Left lung (tissue), 10 donors: Measurements from ENCODE around the gene BCO2. TPM values are rescaled to one million over a fixed set of nuclear protein-coding genes. Genes with fewer than 3 reads are reported as not detected.

Experiments
- ATAC-seq: fragments of 200-7000 bp; cut with Tn5 transposase; one replicate; pipeline ENCODE4 v1.9.1; 2020; ENCODE audit warnings: moderate library complexity
- DNase-seq, 4 donors: peaks; one replicate each; pipeline ENCODE4 v3.0.0-alpha.2; 2013 to 2020
- H3K27ac ChIP-seq, 2 donors: fragments of 200-600 bp; sonication (generic) in 1 of 2; one replicate each; pipeline versions ENCODE4 v1.5.0 to v1.8.0; 2020 to 2021
- H3K27me3 ChIP-seq, 2 donors: fragments of 200-600 bp; sonication (generic) in 1 of 2; one replicate each; pipeline versions ENCODE4 v1.5.0 to v1.8.0; 2020 to 2021
- H3K36me3 ChIP-seq, 2 donors: fragments of 200-600 bp; sonication (generic) in 1 of 2; one replicate each; pipeline versions ENCODE4 v1.5.0 to v1.8.0; 2020 to 2021
- H3K4me1 ChIP-seq, 2 donors: fragments of 200-600 bp; one replicate each; pipeline ENCODE4 v1.8.0; 2021
- H3K4me3 ChIP-seq, 2 donors: fragments of 200-600 bp; sonication (generic) in 1 of 2; one replicate each; pipeline versions ENCODE4 v1.5.0 to v1.8.0; 2020 to 2021; ENCODE audit warnings: mild to moderate bottlenecking in 1 of 2
- H3K9me3 ChIP-seq, 2 donors: fragments of 200-600 bp; sonication (generic) in 1 of 2; one replicate each; pipeline versions ENCODE4 v1.5.0 to v1.8.0; 2020 to 2021
- intact Hi-C, 2 donors: fragments of 100-400 bp; cut with DNase I; formaldehyde crosslinking; loops; one replicate each; pipeline versions ENCODE4 v1.11.2 to v1.14.2; 2022
- polyA plus RNA-seq, 6 donors: library from polyadenylated mRNA; unstranded; fragments of 120-200 nt; gene quantifications; one replicate each; pipeline ENCODE4 v1.2.1, GENCODE V29; 2013; ENCODE audit not compliant: insufficient read length in 6 of 6
- total RNA-seq, 2 donors: library from RNA; stranded (reverse); fragmentation: NEBNext Ultra II Directional; extraction: Animal tissue kit (Norgen Biotek cat#: 25700); gene quantifications; one replicate each; pipeline ENCODE4 v1.2.1, GENCODE V29; 2021
- TF ChIP-seq, protein P1 (sequence below), 2 donors: fragments of 200-600 bp; sonication (generic) in 1 of 2; IDR thresholded peaks; one replicate each; pipeline versions ENCODE4 v1.5.0 to v1.8.0; 2021; ENCODE audit warnings: antibody characterized with exemption in 2 of 2
- donor health status: DM: no; HTN: yes; CAD: no.
- donor health status: DM: no; HTN: no; CAD: no.

BCO2 gene
- total and polyA plus RNA-seq, 8 donors = 3.3 to 11.8 (median 9.4) TPM

DNA sequence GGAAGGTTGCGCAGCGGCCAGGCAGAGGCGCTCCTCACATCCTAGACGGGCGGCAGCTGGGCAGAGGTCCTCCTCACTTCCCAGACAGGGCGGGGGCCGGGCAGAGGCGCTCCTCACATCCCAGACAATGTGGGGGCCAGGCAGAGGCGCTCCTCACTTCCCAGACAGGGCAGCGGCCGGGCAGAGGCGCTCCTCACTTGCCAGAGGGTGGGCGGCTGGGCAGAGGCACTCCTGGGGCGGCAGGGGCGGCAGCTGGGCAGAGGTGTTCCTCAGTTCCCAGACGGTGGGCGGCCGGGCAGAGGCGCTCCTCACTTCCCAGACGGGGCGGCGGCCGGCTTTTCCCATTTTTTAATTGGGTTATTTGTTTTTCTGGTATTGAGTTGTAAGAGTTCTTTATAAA lies 30.8 kb downstream of the BCO2 start:
- no peak overlapping the region for H3K27ac ChIP-seq

DNA sequence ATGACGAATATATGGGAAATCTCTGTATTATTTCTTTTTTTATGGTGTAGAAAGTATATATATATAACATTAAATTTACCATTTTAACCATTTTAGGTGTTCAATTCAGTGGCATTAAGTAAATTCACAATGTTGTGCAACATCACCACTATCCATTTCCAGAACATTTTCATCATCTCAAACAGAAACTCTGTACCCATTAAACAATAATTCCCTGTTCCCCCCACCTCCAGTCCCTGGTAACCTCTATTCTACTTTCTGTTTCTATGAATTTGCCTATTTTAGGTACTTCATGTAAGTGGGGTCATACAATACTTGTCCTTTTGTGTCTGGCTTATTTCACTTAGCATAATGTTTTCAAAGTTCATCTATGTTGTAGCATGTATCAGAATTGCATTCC lies 35.6 kb downstream of the BCO2 start:
- intact Hi-C loops = loop anchor here in 1 of 2 donors (10.0 kb wide), 1 partner anchor 64 kb away; no protein-coding TSS in a partner anchor

More for the DNA sequence above, 30.8 kb downstream of the BCO2 start:
- no peaks in the 10 kb centered on the region for H3K36me3 ChIP-seq
- DNase-seq (peak in 1 of 4 donors; percentile 73), ATAC-seq (no peak)
- no peaks in the 10 kb centered on the region for H3K9me3 ChIP-seq
- no peak overlapping the region for H3K4me3 ChIP-seq
- no peaks in the 10 kb centered on the region for H3K27me3 ChIP-seq
- H3K4me1 ChIP-seq = no peaks in the 10 kb centered on the region
- TF ChIP-seq, protein P1, sequence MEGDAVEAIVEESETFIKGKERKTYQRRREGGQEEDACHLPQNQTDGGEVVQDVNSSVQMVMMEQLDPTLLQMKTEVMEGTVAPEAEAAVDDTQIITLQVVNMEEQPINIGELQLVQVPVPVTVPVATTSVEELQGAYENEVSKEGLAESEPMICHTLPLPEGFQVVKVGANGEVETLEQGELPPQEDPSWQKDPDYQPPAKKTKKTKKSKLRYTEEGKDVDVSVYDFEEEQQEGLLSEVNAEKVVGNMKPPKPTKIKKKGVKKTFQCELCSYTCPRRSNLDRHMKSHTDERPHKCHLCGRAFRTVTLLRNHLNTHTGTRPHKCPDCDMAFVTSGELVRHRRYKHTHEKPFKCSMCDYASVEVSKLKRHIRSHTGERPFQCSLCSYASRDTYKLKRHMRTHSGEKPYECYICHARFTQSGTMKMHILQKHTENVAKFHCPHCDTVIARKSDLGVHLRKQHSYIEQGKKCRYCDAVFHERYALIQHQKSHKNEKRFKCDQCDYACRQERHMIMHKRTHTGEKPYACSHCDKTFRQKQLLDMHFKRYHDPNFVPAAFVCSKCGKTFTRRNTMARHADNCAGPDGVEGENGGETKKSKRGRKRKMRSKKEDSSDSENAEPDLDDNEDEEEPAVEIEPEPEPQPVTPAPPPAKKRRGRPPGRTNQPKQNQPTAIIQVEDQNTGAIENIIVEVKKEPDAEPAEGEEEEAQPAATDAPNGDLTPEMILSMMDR (IDR thresholded peaks at IDR 0.05) = no peak
- intact Hi-C loops = no loop called here

DNA sequence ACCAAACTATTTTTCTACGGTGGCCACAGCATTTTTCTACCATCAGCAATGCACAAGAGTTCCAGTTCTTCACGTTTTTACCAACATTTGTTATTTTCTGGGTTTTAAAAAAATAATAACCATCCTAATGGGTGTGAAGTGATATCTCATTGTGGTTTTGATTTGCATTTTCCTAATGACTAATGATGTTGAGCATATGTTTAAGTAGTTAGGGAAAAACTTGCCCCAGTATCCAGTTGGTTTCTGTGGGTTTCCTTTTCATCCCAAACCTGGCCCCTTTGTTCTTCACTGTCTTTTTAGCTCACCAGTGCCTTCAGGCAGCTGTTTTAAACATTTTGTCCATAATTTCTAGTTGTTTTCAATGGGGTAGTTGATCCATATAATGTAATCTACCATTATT lies 36.2 kb downstream of the BCO2 start:
- Histone ChIP-seq H3K27ac (no peak overlapping the region), H3K36me3 (no peaks in the 10 kb centered on the region), H3K9me3 (no peaks in the 10 kb centered on the region), H3K4me3 (no peak overlapping the region), H3K4me1 (no peaks in the 10 kb centered on the region), H3K27me3 (no peaks in the 10 kb centered on the region)
- DNase-seq (no peak), ATAC-seq (no peak)
- intact Hi-C loops = loop anchor here in 1 of 2 donors (10.0 kb wide), 1 partner anchor 63 kb away; no protein-coding TSS in a partner anchor
- TF ChIP-seq, protein P1 (IDR thresholded peaks at IDR 0.05) = no peak

More for the DNA sequence above, 35.6 kb downstream of the BCO2 start:
- no peaks in the 10 kb centered on the region for H3K27me3 ChIP-seq
- no peak overlapping the region for H3K4me3 ChIP-seq
- no peak for DNase-seq
- no peak for ATAC-seq
- TF ChIP-seq, protein P1 (IDR thresholded peaks at IDR 0.05) = no peak
- H3K36me3 ChIP-seq = no peaks in the 10 kb centered on the region
- no peaks in the 10 kb centered on the region for H3K9me3 ChIP-seq
- no peaks in the 10 kb centered on the region for H3K4me1 ChIP-seq
- no peak overlapping the region for H3K27ac ChIP-seq

DNA sequence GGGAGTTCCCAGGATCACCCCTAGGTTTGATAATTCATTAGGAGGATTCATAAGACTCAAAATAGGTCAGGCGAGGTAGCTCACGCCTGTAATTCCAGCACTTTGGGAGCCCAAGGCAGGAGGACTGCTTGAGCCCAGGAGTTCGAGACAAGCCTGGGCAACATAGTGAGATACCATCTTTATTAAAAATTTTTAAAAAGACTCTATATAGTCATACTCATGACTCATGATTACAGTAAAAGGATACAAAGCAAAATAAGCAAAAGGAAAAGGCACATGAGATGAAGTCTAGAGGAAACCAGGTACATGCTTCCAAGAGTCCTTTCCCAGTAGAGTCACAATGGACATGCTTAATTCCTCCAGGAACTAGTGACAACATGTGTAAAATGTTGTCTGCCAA lies 37.0 kb downstream of the BCO2 start:
- intact Hi-C loops = loop anchor here in 1 of 2 donors (10.0 kb wide), 1 partner anchor 63 kb away; no protein-coding TSS in a partner anchor
- no peaks in the 10 kb centered on the region for H3K27me3 ChIP-seq
- no peak for DNase-seq
- no peaks in the 10 kb centered on the region for H3K4me1 ChIP-seq
- TF ChIP-seq, protein P1 (IDR thresholded peaks at IDR 0.05) = no peak
- ATAC-seq = no peak
- no peak overlapping the region for H3K4me3 ChIP-seq
- no peak overlapping the region for H3K27ac ChIP-seq
- no peaks in the 10 kb centered on the region for H3K9me3 ChIP-seq
- no peaks in the 10 kb centered on the region for H3K36me3 ChIP-seq

DNA sequence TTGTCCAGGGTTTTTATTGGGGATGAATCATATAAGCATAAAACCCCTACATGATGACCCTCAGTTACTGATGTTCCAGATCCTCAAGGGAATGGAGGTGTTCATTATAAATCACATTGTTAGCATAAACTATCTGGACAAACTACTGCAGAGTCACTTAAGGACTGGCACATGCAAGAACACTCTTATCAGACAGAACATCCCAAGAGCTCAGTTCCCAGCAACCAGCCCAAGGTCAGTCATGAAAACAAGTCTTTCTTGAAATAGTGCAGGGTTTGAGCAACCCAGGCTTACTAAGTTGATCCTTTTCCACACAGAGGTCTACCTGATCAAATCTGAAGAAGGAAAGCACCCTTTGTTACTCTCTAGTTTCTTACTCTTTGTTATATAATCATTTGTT lies 37.4 kb downstream of the BCO2 start:
- no peak for DNase-seq
- no peak for ATAC-seq
- H3K36me3 ChIP-seq = no peaks in the 10 kb centered on the region
- H3K9me3 ChIP-seq = no peaks in the 10 kb centered on the region
- TF ChIP-seq, protein P1 (IDR thresholded peaks at IDR 0.05) = no peak
- no peaks in the 10 kb centered on the region for H3K4me1 ChIP-seq
- H3K27ac ChIP-seq = no peak overlapping the region
- no peak overlapping the region for H3K4me3 ChIP-seq
- intact Hi-C loops = loop anchor here in 1 of 2 donors (10.0 kb wide), 1 partner anchor 62 kb away; no protein-coding TSS in a partner anchor
- H3K27me3 ChIP-seq = no peaks in the 10 kb centered on the region
